HepG2 (cell line): ENCODE data around the gene TMEM252. TPM values are rescaled to one million over a fixed set of nuclear protein-coding genes. Genes with fewer than 3 reads are reported as not detected.

Experiments used
- ATAC-seq: fragments of 200-7000 bp; cut with Tn5 transposase; 3 replicates; pipeline ENCODE4 v1.9.1; 2020; ENCODE audit warnings: mild to moderate bottlenecking, moderate library complexity
- BruUV-seq: library from RNA; stranded (reverse); fragments of 400-500 nt; replicated peaks from 2 replicates; lab custom pipeline; 2021; lab: Mats Ljungman, UMichigan
- CTCF ChIA-PET: fragments of 300-600 bp; formaldehyde crosslinking; extraction: SDS; loops from one replicate; lab custom pipeline; 2021; ENCODE audit warnings: low total read pairs, inconsistent platforms, low intra/inter-chr PET ratio; lab: Yijun Ruan, JAX
- POLR2A ChIA-PET: fragments of 350-600 bp; sonication (Branson Sonifier 250); formaldehyde crosslinking; loops from one replicate; lab custom pipeline; 2020; ENCODE audit warnings: antibody characterized with exemption, inconsistent platforms; lab: Yijun Ruan, JAX
- DNase-seq: peaks from one replicate; pipeline ENCODE4 v3.0.0-alpha.2; 2015; ENCODE audit warnings: low spot score
- FAIRE-seq: peaks from 3 replicates; lab custom pipeline; 2011; peaks lifted over from hg19 to GRCh38; lab: Jason Lieb, UNC
- H2AFZ ChIP-seq: one replicate; pipeline ENCODE4 v1.6.1; 2011; ENCODE audit warnings: low read length, inconsistent platforms
- H3K27ac ChIP-seq: fragments of 300-600 bp; 3 replicates; pipeline ENCODE4 v1.8.0; 2011; ENCODE audit warnings: mixed run types, mild to moderate bottlenecking, mixed read lengths, low read length, inconsistent platforms; ENCODE audit not compliant: insufficient read depth; ENCODE audit errors: extremely low read length
- H3K27me3 ChIP-seq, 2 experiments: fragments of 200-600 bp in 1 of 2; 2 replicates in 1 of 2; 3 replicates in 1 of 2; pipeline versions ENCODE4 v1.6.0 to v1.8.0; 2011; ENCODE audit warnings: low read length in 2 of 2, mild to moderate bottlenecking in 2 of 2, moderate library complexity in 2 of 2, inconsistent platforms in 1 of 2; ENCODE audit not compliant: insufficient read depth in 2 of 2, control insufficient read depth in 1 of 2
- H3K36me3 ChIP-seq, 2 experiments: fragments of 200-600 bp in 1 of 2; replicated peaks in 1 of 2; 2 replicates in 1 of 2; 3 replicates in 1 of 2; pipeline versions ENCODE4 v1.5.1 to v1.8.0; 2011; ENCODE audit warnings: low read length in 2 of 2, inconsistent platforms in 1 of 2; ENCODE audit not compliant: insufficient read depth in 2 of 2, control insufficient read depth in 1 of 2
- H3K4me1 ChIP-seq: 2 replicates; pipeline ENCODE4 v1.5.1; 2012; ENCODE audit warnings: low read length, inconsistent platforms; ENCODE audit not compliant: insufficient read depth
- H3K4me2 ChIP-seq: 2 replicates; pipeline ENCODE4 v1.6.0; 2011; ENCODE audit warnings: low read depth, low read length, inconsistent platforms
- H3K4me3 ChIP-seq, 3 experiments: fragments of 200-600 bp in 1 of 3; sonication (generic), shearing (Covaris generic) in 1 of 3; replicated peaks in 1 of 3; 2 replicates each; pipeline ENCODE4 v1.5.1; 2011 to 2016; ENCODE audit warnings: low read length in 3 of 3, inconsistent platforms in 2 of 3, low read depth in 2 of 3, mild to moderate bottlenecking in 2 of 3, control low read depth in 1 of 3, mixed read lengths in 1 of 3; ENCODE audit not compliant: insufficient read depth in 1 of 3
- H3K79me2 ChIP-seq: one replicate; pipeline ENCODE4 v1.6.1; 2011; ENCODE audit warnings: low read length, inconsistent platforms; ENCODE audit not compliant: insufficient read depth
- H3K9ac ChIP-seq: 2 replicates; pipeline ENCODE4 v1.6.0; 2011; ENCODE audit warnings: mild to moderate bottlenecking, low read depth, low read length, inconsistent platforms; ENCODE audit not compliant: insufficient read depth
- H3K9me3 ChIP-seq: 2 replicates; pipeline ENCODE4 v1.5.1; 2012; ENCODE audit warnings: mild to moderate bottlenecking, low read length
- H4K20me1 ChIP-seq: 2 replicates; pipeline ENCODE4 v1.6.0; 2011; ENCODE audit warnings: inconsistent platforms, mild to moderate bottlenecking, low read length, moderate library complexity; ENCODE audit not compliant: insufficient read depth
- CAMTA2 ChIP-seq: sonication (generic); formaldehyde crosslinking; IDR thresholded peaks from 2 replicates; pipeline ENCODE4 v1.4.0; 2020; ENCODE audit warnings: mild to moderate bottlenecking, missing genetic modification reagents, borderline replicate concordance
- DNMT1 ChIP-seq: sonication (generic); formaldehyde crosslinking; IDR thresholded peaks from 2 replicates; pipeline ENCODE4 v1.5.1; 2020; ENCODE audit warnings: mild to moderate bottlenecking, missing genetic modification reagents
- FOXA1 ChIP-seq, 2 experiments: fragments of 450-650 bp in 1 of 2; sonication (generic) in 1 of 2; formaldehyde crosslinking in 1 of 2; IDR thresholded peaks; 2 replicates each; pipeline versions ENCODE4 v1.4.0 to v1.6.1; 2016 to 2020; ENCODE audit warnings: missing genetic modification reagents in 1 of 2
- FOXA3 ChIP-seq: IDR thresholded peaks from 2 replicates; pipeline ENCODE4 v1.6.1; 2016; ENCODE audit warnings: missing genetic modification reagents, missing compliant biosample characterization
- FOXP1 ChIP-seq, 2 experiments: fragments of 450-650 bp in 1 of 2; IDR thresholded peaks; 2 replicates each; pipeline ENCODE4 v1.6.1; 2017 to 2018; ENCODE audit warnings: antibody characterized with exemption in 1 of 2
- HDAC1 ChIP-seq: sonication (generic); formaldehyde crosslinking; IDR thresholded peaks from 2 replicates; pipeline ENCODE4 v1.5.1; 2020; ENCODE audit warnings: mild to moderate bottlenecking, missing genetic modification reagents
- HNF4A ChIP-seq: sonication (generic); formaldehyde crosslinking; IDR thresholded peaks from 2 replicates; pipeline ENCODE4 v1.4.0; 2020; ENCODE audit warnings: missing genetic modification reagents
- IKZF1 ChIP-seq: fragments of 450-650 bp; IDR thresholded peaks from 2 replicates; pipeline ENCODE4 v1.7.1; 2016
- KDM2A ChIP-seq: sonication (generic); formaldehyde crosslinking; IDR thresholded peaks from 2 replicates; pipeline ENCODE4 v1.4.0; 2020; ENCODE audit warnings: low read depth, missing genetic modification reagents, borderline replicate concordance
- KLF16 ChIP-seq, 2 experiments: sonication (generic) in 1 of 2; formaldehyde crosslinking in 1 of 2; IDR thresholded peaks; 2 replicates each; pipeline versions ENCODE4 v1.6.1 to v1.8.0; 2016 to 2023; ENCODE audit warnings: missing genetic modification reagents in 2 of 2, missing compliant biosample characterization in 1 of 2
- NR2F2 ChIP-seq: IDR thresholded peaks from 2 replicates; pipeline ENCODE4 v1.6.1; 2012; ENCODE audit warnings: low read depth, inconsistent platforms, borderline replicate concordance
- RAD21 ChIP-seq: fragments of 450-650 bp; formaldehyde crosslinking; IDR thresholded peaks from 2 replicates; pipeline ENCODE4 v1.5.0; 2020; ENCODE audit warnings: mild to moderate bottlenecking
- TBP ChIP-seq: sonication (generic); formaldehyde crosslinking; IDR thresholded peaks from 2 replicates; pipeline ENCODE4 v1.5.0; 2020; ENCODE audit warnings: missing genetic modification reagents
- TMF1 ChIP-seq: sonication (generic); formaldehyde crosslinking; IDR thresholded peaks from 2 replicates; pipeline ENCODE4 v1.8.1; 2022; ENCODE audit warnings: low read depth, missing genetic modification reagents
- U2AF1 ChIP-seq: fragments of 200-400 bp; formaldehyde crosslinking; optimal IDR thresholded peaks from 2 replicates; pipeline ENCODE3; 2017; ENCODE audit warnings: mild to moderate bottlenecking, low read depth, low read length
- ZNF773 ChIP-seq: sonication (generic); formaldehyde crosslinking; IDR thresholded peaks from 2 replicates; pipeline ENCODE4 v1.4.0; 2020; ENCODE audit warnings: missing genetic modification reagents, borderline replicate concordance
- ZSCAN30 ChIP-seq: sonication (generic); formaldehyde crosslinking; IDR thresholded peaks from 2 replicates; pipeline ENCODE4 v1.5.0; 2020; ENCODE audit warnings: mild to moderate bottlenecking, missing genetic modification reagents
- WGBS: methylation state at CpG from one replicate; pipeline ENCODE4 v1.1.6; 2017; ENCODE audit warnings: low lambda C conversion rate; 5-methylcytosine and 5-hydroxymethylcytosine counted together
- in situ Hi-C: cut with HindIII; loops from 2 replicates; pipeline ENCODE4 v1.10.0; 2017; ENCODE audit warnings: low pct_unique_long_range_greater_than_20kb; ENCODE audit not compliant: extremely low pct_ligation_motif_present
- intact Hi-C: fragments of 100-400 bp; cut with micrococcal nuclease; formaldehyde crosslinking; loops from one replicate; pipeline ENCODE4 v1.10.0; 2022; ENCODE audit not compliant: unreplicated experiment
- polyA plus RNA-seq, 8 experiments: library from polyadenylated mRNA; depleted of rRNA in 3 of 8; stranded (reverse) in 7 of 8; unstranded in 1 of 8; fragments of >200 nt; fragmentation: Illumina TruSeq in 4 of 8; extraction: Trizol in 4 of 8; gene quantifications; 2 replicates each; pipeline versions ENCODE4 v1.2.1 to v1.2.3, GENCODE V29; 2011 to 2016; ENCODE audit warnings: low read depth in 4 of 8, missing spikeins in 1 of 8, mixed read lengths in 1 of 8; ENCODE audit not compliant: insufficient read depth in 1 of 8
- total RNA-seq, 5 experiments: library from RNA; depleted of rRNA; stranded (reverse); fragments of >200 nt; fragmentation: Illumina TruSeq; extraction: Trizol; gene quantifications; 2 replicates each; pipeline ENCODE4 v1.2.3, GENCODE V29; 2016; ENCODE audit warnings: low read depth in 1 of 5
- TF ChIP-seq, protein P1 (sequence below): IDR thresholded peaks from 2 replicates; pipeline ENCODE4 v1.6.1; 2016; ENCODE audit warnings: control low read depth
- TF ChIP-seq, protein P2 (sequence below): IDR thresholded peaks from 2 replicates; pipeline ENCODE4 v1.6.1; 2018; ENCODE audit warnings: missing genetic modification reagents

The TMEM252 gene
- total and polyA plus RNA-seq, 2 of the 13 experiments (the other 11 are each of a cell fraction or from before 2014, with no cell fraction given) = not detected

DNA sequence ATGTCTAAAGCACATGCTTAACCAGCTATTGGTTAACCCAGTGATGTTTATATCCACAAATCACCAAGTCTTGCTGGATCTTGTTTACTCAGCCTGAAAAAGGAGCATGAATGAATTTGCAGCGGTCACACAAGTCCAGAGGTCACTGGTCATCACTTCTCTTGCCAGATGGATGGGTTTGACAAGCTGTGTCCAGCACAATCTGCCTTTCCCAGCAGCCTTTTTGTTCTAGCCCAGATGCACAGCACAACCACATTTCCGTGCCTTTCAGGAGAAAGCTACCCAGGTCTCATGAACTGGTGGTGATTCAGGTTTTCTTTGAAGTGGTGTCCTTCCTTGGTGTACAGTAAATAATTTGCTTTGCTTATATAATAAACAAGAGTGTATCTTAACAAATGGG, 32.1 kb downstream of the TMEM252 start:
- Histone ChIP-seq H3K27me3 (no peaks in the 10 kb centered on the region), H2AFZ (no peak overlapping the region), H3K79me2 (no peaks in the 10 kb centered on the region), H3K9me3 (no peaks in the 10 kb centered on the region), H3K36me3 (no peaks in the 10 kb centered on the region), H3K4me3 (no peak overlapping the region), H3K9ac (no peak overlapping the region), H3K4me1 (peaks cover 19% of the 10 kb centered on the region), H3K27ac (no peak overlapping the region), H4K20me1 (no peaks in the 10 kb centered on the region), H3K4me2 (no peak overlapping the region; the same call in 1 of the 2 replicates)
- peak; percentile 56; the same call in 2 of the 3 replicates for ATAC-seq
- ChIA-PET POLR2A (no interaction called here), CTCF (no interaction called here)
- in situ Hi-C loops = no loop called here
- WGBS = 0% methylated on average over 2 of the region's 2 CpGs
- intact Hi-C loops = no loop called here
- TF ChIP-seq IKZF1 = no peak
- no peak for TF ChIP-seq RAD21
- no peak for TF ChIP-seq FOXA1 (IDR thresholded peaks at IDR 0.05)
- peak; percentile 39; the same call in 1 of the 2 replicates for TF ChIP-seq FOXA1 (CRISPR knock-in tag; IDR thresholded peaks at IDR 0.05)
- peak; percentile 51; the same call in 1 of the 2 replicates for TF ChIP-seq HNF4A (CRISPR knock-in tag)
- no peak for TF ChIP-seq FOXP1 (IDR thresholded peaks at IDR 0.05)
- TF ChIP-seq FOXP1 (CRISPR knock-in tag; IDR thresholded peaks at IDR 0.05) = peak; percentile 30; the same call in 1 of the 2 replicates
- TF ChIP-seq FOXA3 = peak; percentile 74
- BruUV-seq = no TSS peak
- no peak for DNase-seq
- FAIRE-seq = no peak

- Histone ChIP-seq H3K4me3 (no peak overlapping the region), H3K9ac (no peak overlapping the region), H3K27me3 (no peaks in the 10 kb centered on the region), H4K20me1 (no peaks in the 10 kb centered on the region), H3K9me3 (no peaks in the 10 kb centered on the region), H3K79me2 (no peaks in the 10 kb centered on the region), H3K4me1 (peaks cover 19% of the 10 kb centered on the region), H3K27ac (no peak overlapping the region), H3K4me2 (no peak overlapping the region), H3K36me3 (no peaks in the 10 kb centered on the region), H2AFZ (no peak overlapping the region)
- ATAC-seq = no peak
- CTCF ChIA-PET = no interaction called here
- no TSS peak for BruUV-seq
- no peak for FAIRE-seq
- WGBS = 9% methylated on average over 2 of the region's 2 CpGs
- in situ Hi-C loops = no loop called here
- POLR2A ChIA-PET = no interaction called here
- DNase-seq = no peak
- intact Hi-C loops = no loop called here
- no peak for TF ChIP-seq KLF16 (CRISPR knock-in tag; IDR thresholded peaks at IDR 0.05)
- TF ChIP-seq ZSCAN30 = no peak
- no peak for TF ChIP-seq NR2F2
- no peak for TF ChIP-seq DNMT1
- TF ChIP-seq U2AF1 = no peak
- TF ChIP-seq, protein P1, sequence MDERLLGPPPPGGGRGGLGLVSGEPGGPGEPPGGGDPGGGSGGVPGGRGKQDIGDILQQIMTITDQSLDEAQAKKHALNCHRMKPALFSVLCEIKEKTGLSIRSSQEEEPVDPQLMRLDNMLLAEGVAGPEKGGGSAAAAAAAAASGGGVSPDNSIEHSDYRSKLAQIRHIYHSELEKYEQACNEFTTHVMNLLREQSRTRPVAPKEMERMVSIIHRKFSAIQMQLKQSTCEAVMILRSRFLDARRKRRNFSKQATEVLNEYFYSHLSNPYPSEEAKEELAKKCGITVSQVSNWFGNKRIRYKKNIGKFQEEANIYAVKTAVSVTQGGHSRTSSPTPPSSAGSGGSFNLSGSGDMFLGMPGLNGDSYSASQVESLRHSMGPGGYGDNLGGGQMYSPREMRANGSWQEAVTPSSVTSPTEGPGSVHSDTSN (CRISPR knock-in tag) = no peak
- no peak for TF ChIP-seq TMF1
- TF ChIP-seq, protein P2, sequence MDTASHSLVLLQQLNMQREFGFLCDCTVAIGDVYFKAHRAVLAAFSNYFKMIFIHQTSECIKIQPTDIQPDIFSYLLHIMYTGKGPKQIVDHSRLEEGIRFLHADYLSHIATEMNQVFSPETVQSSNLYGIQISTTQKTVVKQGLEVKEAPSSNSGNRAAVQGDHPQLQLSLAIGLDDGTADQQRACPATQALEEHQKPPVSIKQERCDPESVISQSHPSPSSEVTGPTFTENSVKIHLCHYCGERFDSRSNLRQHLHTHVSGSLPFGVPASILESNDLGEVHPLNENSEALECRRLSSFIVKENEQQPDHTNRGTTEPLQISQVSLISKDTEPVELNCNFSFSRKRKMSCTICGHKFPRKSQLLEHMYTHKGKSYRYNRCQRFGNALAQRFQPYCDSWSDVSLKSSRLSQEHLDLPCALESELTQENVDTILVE (CRISPR knock-in tag) = no peak
- TF ChIP-seq TBP (CRISPR knock-in tag) = no peak
- TF ChIP-seq KDM2A (CRISPR knock-in tag) = no peak
- TF ChIP-seq CAMTA2 (CRISPR knock-in tag) = no peak
- no peak for TF ChIP-seq ZNF773
- TF ChIP-seq HDAC1 (CRISPR knock-in tag) = no peak
Observed at GRCh38 chr9:68507806-68508145, 32.9 kb downstream of the TMEM252 start.
